HG02884 (cell line): Measurements from ENCODE around the gene NPAT.
"Not testable (repeated sequence)": the region's sequence is repeated elsewhere in the genome, so short reads cannot be mapped to it uniquely, and the experiment has no call there.

Source experiments
- ATAC-seq: cut with Tn5 transposase; IDR thresholded peaks from one replicate; pipeline ENCODE4 v1.9.1; 2021; ENCODE audit warnings: mild to moderate bottlenecking, moderate library complexity; ENCODE audit not compliant: unreplicated experiment

NPAT gene

DNA sequence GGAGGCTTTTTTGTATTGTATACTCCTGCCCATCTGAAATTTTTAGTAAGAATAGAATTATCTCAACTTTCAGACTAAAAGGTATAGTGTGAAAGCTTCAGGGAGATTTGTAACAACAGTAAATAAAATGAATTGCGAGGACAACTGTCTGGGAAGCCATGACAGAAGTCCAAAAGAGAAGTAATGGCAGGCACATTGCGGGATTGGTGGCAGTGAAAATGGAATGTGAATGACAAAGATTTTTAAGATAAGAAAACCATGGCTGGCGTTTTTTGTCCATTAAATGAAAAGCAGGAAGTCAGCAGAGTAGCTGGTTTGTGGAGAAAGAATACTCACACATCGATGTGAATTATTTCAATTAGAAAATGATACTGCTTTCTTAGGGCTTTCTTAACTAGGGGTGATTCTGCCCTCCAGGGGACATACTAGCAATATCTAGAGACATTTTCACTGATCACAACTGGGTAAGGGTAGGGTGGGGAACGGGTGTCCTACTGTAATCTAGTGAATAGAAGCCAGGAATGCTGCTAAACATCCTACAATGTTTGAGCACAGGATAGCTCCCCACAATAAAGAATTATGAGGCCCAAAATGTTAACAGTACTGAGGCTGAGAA is 1.6 kb downstream of the NPAT start:
- no peak for ATAC-seq

DNA sequence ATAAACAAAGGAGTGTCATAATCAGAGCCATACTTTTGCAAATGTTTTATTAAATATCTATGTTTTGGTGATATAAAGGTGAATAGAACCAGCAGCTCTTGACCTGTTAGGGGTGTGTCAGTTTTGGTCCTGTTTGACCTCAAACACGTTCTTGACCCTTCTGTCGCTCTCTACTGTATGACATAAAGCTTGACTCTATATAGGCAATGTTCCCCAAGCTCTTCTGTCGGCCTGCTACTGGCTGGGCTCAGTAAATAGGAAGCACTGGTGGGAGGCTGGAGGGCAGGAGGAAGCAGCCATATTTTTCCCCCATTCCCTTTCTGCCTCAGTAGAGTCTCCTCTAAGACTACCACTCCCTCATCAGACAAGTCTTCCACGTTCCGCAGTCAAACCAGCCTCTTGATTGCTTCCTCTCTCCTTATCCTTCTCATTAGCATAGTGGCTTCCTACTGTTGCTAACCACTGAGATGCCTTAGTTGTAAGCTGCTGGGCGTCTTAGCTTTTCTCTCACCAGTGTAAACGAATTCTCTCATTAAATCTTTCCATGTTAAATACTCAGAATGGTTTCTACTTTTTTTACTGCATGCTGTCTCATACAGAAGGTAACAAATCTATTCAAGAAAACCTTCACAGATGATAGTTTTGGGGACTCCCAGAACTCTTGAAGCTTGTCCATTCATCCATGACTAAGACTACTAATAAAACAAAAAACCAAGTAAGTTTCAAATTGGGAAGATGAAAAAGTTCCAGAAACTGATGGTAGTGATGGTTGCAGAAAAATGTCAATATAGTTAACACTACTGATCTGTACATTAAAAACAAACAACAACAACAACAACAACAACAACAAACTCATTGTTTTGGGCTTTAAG is 3.3 kb downstream of the NPAT start:
- ATAC-seq: no peak

- ATAC-seq: no peak
Observed at GRCh38 chr11:108218455-108218854, 4.0 kb downstream of the NPAT start.

DNA sequence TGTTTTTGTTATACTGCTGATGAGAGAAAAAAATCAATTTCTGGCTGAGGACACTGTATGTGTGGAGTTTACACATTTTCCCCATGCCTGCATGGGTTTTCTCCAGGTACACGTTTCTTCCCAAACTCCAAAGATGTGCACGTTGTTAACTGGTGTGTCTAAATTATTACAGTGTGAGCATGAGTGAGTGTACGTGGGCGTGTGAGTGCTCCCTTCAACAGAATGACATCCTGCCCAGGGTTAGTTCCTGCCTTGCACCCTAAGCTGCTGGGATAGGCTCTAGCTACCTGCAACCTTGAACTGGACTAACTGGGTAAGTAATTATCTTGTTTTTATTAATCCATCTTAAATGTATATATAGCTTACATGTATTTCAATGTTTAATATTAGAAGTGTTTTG is 5.5 kb downstream of the NPAT start:
- no peak for ATAC-seq

DNA sequence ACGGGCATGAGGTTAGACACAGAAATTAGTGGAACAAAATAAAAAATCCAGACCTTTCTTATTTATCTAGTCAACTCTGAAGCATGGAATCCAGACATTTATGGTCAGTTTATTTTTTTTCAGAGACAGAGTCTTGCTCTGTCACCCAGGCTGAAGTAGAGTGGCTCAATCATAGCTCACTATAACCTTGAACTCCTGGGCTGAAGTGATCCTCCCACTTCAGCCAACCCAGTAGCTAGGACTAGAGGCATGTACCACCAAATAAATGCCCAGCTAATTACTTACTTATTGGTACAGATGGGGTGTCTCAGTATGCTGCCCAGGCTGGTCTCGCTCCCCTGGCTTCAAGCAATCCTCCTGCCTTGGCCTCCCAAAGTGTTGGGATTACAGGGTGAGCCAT is 8.7 kb downstream of the NPAT start:
- ATAC-seq: no peak

DNA sequence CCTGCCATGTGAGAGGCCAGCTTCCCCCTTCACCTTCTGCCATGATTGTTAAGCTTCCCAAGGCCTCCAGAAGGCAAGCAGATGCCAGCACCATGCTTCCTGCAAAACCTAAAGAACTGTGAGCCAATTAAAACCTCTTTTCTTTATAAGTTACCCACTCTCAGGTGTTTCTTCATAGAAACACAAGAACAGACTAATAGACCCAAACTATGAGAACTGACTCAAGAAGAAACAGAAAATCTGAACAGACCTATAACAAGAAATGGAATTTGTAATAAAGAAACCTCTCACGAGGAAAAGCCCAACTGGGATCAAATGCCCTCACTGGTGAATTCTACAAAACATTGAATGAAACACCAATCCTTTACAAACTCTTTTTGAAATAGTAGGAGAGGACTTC is 12.0 kb downstream of the NPAT start:
- ATAC-seq: no peak

- ATAC-seq: no peak
Observed at GRCh38 chr11:108207683-108208060, 14.8 kb downstream of the NPAT start.

- ATAC-seq: no peak
Observed at GRCh38 chr11:108206969-108207682, 15.3 kb downstream of the NPAT start.

- no peak for ATAC-seq
Observed at GRCh38 chr11:108206171-108206570, 16.3 kb downstream of the NPAT start.

DNA sequence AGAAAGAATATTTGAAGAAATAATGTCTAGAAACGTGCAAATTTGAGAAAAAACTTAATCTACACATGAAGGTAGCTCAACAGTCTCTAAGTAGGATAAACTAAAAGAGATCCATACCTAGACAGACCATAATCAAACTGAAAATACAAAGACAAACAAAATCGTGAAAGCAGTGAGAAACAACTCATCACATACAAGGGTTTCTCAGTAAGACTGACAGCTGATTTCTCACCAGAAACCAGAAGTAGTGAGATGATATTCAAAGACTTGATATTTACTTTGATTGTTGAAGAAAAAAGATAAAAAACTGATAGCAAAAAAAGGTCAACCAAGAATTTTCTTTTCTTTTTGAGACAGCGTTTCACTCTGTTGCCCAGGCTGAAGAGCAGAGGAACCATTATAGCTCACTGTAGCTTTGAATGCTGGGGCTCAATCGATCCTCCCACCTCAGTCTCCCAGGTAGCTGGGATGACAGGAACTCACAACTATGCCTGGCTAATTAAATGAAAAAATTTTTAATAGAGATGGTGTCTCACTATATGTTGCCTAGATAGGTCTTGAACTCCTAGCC is 17.4 kb downstream of the NPAT start:
- no peak for ATAC-seq

- ATAC-seq: no peak
Observed at GRCh38 chr11:108204376-108204775, 18.1 kb downstream of the NPAT start.

GRCh38 chr11:108203075-108203474 is 19.4 kb downstream of the NPAT start:
- no peak for ATAC-seq

GRCh38 chr11:108199446-108200321 is 22.8 kb downstream of the NPAT start:
- ATAC-seq: peak; percentile 85

DNA sequence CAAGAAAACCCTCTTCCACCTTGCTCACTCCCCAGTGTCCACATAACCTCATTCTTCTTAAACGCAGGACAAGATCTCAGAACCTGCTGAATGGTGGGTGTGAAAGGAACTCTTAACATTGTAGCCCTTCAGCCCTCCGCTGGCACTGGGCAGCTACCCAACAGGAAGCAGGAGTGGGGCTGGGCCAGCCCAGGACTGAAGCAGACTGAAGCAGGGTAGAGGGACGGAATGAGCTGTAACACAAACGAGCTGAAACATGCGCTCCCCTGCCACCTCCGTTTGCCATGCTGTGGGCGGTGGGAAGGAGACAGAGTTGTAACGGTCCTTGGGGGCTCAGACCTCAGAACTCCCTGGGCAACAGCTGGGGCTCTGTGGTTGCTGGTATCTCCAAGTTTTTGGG is 23.6 kb downstream of the NPAT start:
- ATAC-seq: no peak

GRCh38 chr11:108197351-108197750 is 25.1 kb downstream of the NPAT start:
- ATAC-seq: no peak

DNA sequence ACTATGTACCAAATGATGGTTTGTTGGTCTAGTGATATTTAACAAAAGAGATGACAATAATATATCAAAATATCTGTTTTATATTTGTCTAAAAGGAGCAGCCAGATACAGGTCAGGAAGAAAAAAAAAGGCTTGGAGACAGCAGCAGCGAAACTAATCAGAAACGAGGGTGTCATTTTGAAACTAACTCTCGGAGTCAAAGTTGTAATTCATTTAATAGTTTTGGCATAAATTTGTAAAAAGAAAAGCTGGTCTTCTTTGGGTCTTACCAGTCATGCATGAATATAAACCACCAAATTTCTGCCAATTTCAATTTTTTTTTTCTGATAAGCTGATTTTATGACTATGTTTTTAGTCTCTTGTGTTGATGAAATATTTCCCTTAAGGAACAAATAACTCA is 25.5 kb downstream of the NPAT start:
- no peak for ATAC-seq

- no peak for ATAC-seq
Observed at GRCh38 chr11:108193725-108194124, 28.7 kb downstream of the NPAT start.

DNA sequence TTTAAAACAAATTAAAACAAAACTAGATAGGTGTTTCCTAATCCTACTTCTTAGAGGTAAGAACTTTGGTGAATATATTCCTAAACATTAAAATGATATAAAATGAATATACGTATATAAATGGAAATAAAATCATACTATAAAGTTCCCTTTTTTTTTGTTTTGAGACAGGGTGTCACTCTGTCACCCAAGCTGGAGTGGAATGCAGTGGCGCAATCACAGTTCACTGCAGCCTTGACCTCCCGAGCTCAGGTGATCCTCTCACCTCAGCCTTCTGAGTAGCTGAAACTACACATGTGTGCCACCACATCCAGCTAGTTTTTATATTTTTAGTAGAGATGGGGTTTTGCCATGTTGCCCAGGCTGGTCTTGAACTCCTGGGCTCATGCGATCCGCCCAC is 44.9 kb downstream of the NPAT start:
- ATAC-seq: no peak

GRCh38 chr11:108170184-108170583 is 52.3 kb downstream of the NPAT start:
- peak; percentile 49 for ATAC-seq

DNA sequence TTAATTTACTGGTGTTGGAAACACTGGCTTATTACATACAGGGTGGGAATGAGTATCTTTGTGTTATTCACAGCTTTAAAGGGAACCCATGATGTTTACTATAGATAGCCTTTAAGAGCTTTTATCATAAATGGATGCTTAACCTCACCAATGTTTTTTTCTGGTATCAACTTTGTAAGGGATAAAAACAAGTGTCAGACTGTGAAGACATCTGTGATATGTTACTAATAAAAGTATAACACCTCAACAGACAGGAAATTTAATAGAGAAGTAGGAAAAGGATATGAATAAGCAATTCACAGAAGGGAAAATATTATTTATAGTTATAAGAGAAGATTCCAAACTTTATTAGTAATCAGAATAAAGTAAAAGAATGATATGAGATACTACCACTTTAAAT is 54.8 kb downstream of the NPAT start:
- ATAC-seq: no peak

DNA sequence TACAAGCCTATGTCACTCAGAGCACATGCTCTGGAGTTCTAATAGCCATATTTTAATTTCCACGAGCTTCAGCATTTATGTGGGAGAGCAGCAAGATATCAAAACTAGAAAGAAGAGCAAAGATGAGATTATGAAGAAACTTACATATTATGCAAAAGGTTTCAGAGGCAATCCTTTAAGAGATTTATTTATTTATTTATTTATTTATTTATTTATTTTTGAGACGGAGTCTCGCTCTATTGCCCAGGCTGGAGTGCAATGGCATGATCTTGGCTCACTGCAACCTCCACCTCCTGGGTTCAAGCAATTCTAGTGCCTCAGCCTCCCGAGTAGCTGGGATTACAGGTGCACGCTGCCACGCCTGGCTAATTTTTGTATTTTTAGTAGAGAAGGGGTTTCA is 59.6 kb downstream of the NPAT start:
- ATAC-seq: not testable (repeated sequence)
